ENCODE measurements around the gene TMEM88. TPM values are rescaled to one million over a fixed set of nuclear protein-coding genes. Genes with fewer than 3 reads are reported as not detected.

TMEM88 gene
- total RNA-seq, 6 donors from 2014 or later = 1.6 to 16.1 (median 9.3) TPM; not detected in 1

- H3K4me3 ChIP-seq = no peak overlapping the region
- no peak for TF ChIP-seq CTCF (IDR thresholded peaks at IDR 0.05)
- TF ChIP-seq EP300 (IDR thresholded peaks at IDR 0.05) = no peak
- no peak for ATAC-seq (ENCODE audit: low FRiP score in 2 of 2)
- WGBS, 2 donors = 88 to 94% methylated on average over 13 to 32 of the region's 34 CpGs
- H3K36me3 ChIP-seq = peaks cover 34 to 66% (median 65%) of the 10 kb centered on the region in 4 donors
- H3K4me1 ChIP-seq = peaks cover 14 to 45% (median 22%) of the 10 kb centered on the region in 4 donors
- H3K9me3 ChIP-seq = no peaks in the 10 kb centered on the region
- peak in 1 of 2 donors; percentile 76 for DNase-seq
- no peak overlapping the region for H3K27ac ChIP-seq
- H3K27me3 ChIP-seq = no peaks in the 10 kb centered on the region
These were observed 7.9 kb upstream of the TMEM88 start for GRCh38 chr17:7846765-7847661.

DNA sequence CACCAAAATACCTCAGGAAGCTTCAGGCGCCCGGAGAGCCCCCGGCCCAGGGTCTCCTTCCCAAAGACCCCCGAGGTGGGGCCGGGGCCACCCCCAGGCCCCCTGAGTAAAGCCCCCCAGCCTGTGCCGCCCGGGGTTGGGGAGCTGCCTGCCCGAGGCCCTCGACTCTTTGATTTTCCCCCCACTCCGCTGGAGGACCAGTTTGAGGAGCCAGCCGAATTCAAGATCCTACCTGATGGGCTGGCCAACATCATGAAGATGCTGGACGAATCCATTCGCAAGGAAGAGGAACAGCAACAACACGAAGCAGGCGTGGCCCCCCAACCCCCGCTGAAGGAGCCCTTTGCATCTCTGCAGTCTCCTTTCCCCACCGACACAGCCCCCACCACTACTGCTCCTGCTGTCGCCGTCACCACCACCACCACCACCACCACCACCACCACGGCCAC, 6.7 kb upstream of the TMEM88 start:
- Histone ChIP-seq H3K27me3 (no peaks in the 10 kb centered on the region), H3K4me1 (peaks cover 16 to 46% (median 23%) of the 10 kb centered on the region in 4 donors), H3K36me3 (peaks cover 34 to 77% (median 76%) of the 10 kb centered on the region in 4 donors), H3K27ac (no peak overlapping the region), H3K4me3 (no peak overlapping the region), H3K9me3 (no peaks in the 10 kb centered on the region)
- ATAC-seq (ENCODE audit: low FRiP score in 2 of 2) = no peak
- peak in 1 of 2 donors; percentile 64 for DNase-seq
- no peak for TF ChIP-seq CTCF (IDR thresholded peaks at IDR 0.05)
- TF ChIP-seq POLR2AphosphoS5 (IDR thresholded peaks at IDR 0.05) = no peak
- TF ChIP-seq POLR2A (IDR thresholded peaks at IDR 0.05) = no peak
- TF ChIP-seq EP300 (IDR thresholded peaks at IDR 0.05) = no peak
- 89% methylated on average over 17 to 19 of the region's 20 CpGs for WGBS, 2 donors

- Histone ChIP-seq H3K9me3 (no peaks in the 10 kb centered on the region), H3K27me3 (no peaks in the 10 kb centered on the region), H3K36me3 (peaks cover 34 to 83% (median 82%) of the 10 kb centered on the region in 4 donors), H3K4me3 (no peak overlapping the region), H3K27ac (no peak overlapping the region), H3K4me1 (peaks cover 16 to 43% (median 23%) of the 10 kb centered on the region in 4 donors)
- DNase-seq = peak in 1 of 2 donors; percentile 72
- 94 to 98% methylated on average over 7 to 17 of the region's 21 CpGs for WGBS, 2 donors
- no peak for TF ChIP-seq POLR2A (IDR thresholded peaks at IDR 0.05)
- TF ChIP-seq POLR2AphosphoS5 (IDR thresholded peaks at IDR 0.05) = no peak
- TF ChIP-seq EP300 (IDR thresholded peaks at IDR 0.05) = no peak
- no peak for ATAC-seq (ENCODE audit: low FRiP score in 2 of 2)
These were observed 6.1 kb upstream of the TMEM88 start for GRCh38 chr17:7848739-7849129.

GRCh38 chr17:7849130-7849750, 5.6 kb upstream of the TMEM88 start:
- 89 to 92% methylated on average over 23 to 28 of the region's 35 CpGs for WGBS, 2 donors
- ATAC-seq (ENCODE audit: low FRiP score in 2 of 2) = no peak
- Histone ChIP-seq H3K27ac (no peak overlapping the region), H3K9me3 (no peaks in the 10 kb centered on the region), H3K4me1 (peaks cover 16 to 41% (median 23%) of the 10 kb centered on the region in 4 donors), H3K4me3 (no peak overlapping the region), H3K36me3 (peaks cover 34 to 87% (median 86%) of the 10 kb centered on the region in 4 donors), H3K27me3 (no peaks in the 10 kb centered on the region)
- TF ChIP-seq CTCF (IDR thresholded peaks at IDR 0.05) (no peak), POLR2A (IDR thresholded peaks at IDR 0.05) (no peak), POLR2AphosphoS5 (IDR thresholded peaks at IDR 0.05) (no peak), EP300 (IDR thresholded peaks at IDR 0.05) (no peak)
- DNase-seq = peak in 1 of 2 donors; percentile 77

Data from upper lobe of left lung (tissue), 6 donors.